ENCODE measurements around the gene CHST3.
"Not testable (repeated sequence)": the region's sequence is repeated elsewhere in the genome, so short reads cannot be mapped to it uniquely, and the experiment has no call there.

CHST3 gene

DNA sequence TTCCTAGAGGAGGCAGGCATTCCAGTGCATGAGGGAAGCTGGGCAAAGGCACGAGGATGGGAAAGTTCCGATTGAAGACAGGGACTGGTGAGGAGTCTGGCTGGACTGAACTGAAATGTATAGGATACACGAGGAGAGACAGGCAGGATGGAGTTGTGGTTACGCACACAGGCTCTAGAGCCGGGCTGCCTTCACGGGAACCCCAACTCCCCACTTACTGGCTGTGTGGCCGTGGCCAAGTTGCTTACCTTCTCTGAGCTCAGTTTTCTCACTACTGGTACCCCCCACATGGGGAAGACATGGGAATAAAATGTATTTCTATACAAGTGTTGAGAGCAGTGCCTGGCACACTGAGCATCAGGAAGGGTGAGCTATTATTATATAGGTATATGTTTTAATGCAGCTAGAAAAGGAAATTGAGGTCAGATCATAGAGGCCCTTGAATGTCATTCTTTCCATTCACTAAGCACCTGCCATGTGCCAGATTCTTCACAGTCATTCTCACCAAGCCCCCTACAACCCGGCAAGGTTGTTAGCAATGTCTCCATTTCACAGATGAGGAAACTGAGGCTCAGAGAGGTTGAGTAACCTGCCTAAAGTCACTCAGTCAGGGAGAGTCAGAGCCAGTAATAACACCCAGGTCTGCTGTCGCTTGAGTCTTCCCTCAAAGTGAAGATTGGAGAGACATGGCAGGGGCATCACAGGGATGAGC is 9.7 kb downstream of the CHST3 start:
- DNase-seq (ENCODE audit: low spot score): no peak

DNA sequence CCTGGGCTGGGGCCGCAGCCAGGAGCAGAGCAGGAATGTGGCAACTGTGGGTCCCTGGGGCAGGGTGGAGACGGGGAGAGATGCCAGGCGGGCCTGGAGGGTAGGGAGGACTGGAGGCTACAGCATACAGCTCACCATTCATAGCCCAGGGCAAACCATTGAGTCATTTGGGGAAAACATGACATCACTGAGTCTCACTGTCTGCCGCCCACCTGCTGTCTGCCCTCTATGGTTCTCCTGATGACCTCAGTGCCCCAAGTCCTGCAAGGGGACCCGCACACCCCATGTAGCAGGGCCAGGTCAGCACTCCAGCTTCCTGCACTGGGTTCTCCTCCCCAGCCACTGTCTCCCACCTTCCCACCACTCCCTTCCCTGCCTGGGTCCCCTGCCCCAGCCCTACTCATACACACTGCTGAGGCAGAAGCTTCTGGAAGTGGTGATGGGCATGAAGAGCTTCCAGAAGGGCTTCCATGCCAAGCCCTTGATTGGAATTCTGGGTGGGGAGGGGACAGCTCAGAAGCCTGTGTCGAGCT is 10.4 kb downstream of the CHST3 start:
- DNase-seq (ENCODE audit: low spot score): no peak

DNA sequence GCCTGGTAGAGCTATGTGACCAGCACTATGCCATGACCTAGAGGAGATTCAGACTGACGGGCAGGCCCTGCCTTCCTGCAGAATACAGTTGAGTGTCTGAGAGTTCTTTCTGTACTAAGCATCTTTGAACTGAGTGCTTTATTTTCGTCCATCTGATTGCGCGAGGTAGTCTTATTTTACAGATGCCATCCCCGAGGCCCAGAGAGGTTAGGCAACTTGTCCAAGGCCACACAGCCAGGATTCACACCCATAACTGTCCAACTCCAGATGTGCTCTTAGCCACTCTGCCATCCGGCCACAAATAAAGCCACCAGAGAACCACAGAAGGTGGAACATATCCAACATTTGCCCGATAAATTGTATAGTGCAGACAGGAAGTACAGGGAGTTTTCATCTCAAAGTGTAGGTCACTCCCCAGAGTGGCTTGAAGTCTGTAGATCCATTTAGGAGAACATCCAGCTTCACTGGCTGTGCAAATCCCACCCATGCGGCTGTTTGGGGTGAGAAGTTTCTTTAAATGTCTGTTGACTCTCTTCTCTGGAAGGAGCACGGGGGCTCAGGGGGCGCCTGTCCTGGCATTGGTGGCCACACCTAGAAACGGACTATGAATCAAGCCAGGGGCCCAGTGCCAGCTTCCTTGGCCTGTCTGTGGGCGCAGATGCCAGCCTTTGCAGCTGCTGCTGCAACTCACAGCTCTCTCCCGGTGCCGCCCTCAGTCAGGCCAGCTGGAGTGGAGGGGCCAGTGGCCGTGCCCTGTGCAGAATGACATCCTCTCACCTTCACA is 11.1 kb downstream of the CHST3 start:
- DNase-seq (ENCODE audit: low spot score): no peak

DNA sequence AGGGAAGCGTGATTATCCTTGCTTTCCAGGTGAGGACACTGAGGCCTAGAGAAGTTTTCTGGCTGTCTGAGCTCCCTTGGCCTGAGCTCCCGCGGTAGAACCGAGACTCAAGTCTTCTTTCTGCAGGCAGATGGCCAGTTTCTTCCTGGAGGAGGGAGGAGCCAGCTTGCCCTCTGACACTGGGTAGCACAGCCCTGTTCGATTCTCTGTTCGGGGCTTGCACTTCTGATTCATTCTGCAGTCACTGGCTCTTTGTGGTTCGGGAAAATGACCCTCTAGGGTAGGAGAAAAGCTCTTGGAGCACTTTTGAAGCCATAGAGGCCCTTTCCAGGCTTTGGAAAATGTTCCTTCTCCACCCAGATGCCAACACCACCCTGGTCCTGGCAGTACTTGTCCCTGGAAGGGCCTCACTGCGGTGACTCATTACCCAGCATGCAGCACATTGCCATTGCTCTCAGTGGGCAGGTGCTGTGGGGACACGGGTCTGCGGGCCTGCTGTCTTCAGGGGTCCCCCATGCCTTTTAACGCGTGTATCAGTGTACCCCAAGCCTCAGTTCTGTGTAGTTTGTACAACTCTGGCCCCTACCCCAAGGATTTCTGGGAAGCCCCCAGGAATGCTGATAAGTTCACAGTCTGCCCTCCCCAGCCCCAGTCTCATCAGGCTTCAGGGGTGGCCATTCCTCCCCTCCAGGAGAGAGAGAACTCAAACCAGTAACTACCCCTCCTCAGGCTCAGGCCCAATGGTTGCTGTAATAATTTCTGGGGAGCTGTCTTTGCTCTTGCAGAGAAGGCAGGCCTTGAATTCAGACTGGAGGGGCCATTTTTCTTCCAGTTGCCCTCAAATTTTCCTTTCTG is 11.9 kb downstream of the CHST3 start:
- no peak for DNase-seq (ENCODE audit: low spot score)

DNA sequence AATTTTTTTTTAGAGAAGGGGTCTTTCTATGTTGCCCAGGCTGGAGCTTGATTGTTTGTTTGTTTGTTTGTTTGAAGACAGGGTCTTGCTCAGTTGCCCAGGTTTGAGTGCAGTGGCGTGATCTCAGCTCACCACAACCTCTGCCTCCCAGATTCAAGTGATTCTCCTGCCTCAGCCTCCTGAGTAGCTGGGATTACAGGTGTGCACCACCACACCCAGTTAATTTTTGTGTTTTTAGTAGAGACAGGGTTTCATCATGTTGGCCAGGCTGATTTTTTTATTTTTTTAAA is 13.4 kb downstream of the CHST3 start:
- not testable (repeated sequence) for DNase-seq (ENCODE audit: low spot score)

DNA sequence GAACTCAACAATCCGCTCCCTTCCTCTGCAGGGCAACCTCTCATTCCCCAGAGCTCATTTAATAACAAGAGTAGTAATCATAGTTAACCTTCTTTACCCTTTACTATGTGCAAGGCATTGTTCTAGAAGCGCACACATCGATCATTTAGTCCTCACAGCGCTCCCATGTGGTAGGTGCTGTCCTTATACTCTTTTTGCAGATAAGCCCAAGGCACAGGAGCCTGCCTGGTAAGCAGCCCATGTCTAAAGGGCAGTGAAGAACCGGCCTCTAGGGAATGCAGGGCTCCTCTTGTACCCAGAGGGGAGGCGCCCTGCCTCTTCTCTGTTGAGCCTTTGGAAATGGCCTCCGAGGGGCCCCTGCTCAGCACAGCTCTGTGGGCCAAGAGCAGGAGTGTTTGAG is 14.3 kb downstream of the CHST3 start:
- no peak for DNase-seq (ENCODE audit: low spot score)

DNA sequence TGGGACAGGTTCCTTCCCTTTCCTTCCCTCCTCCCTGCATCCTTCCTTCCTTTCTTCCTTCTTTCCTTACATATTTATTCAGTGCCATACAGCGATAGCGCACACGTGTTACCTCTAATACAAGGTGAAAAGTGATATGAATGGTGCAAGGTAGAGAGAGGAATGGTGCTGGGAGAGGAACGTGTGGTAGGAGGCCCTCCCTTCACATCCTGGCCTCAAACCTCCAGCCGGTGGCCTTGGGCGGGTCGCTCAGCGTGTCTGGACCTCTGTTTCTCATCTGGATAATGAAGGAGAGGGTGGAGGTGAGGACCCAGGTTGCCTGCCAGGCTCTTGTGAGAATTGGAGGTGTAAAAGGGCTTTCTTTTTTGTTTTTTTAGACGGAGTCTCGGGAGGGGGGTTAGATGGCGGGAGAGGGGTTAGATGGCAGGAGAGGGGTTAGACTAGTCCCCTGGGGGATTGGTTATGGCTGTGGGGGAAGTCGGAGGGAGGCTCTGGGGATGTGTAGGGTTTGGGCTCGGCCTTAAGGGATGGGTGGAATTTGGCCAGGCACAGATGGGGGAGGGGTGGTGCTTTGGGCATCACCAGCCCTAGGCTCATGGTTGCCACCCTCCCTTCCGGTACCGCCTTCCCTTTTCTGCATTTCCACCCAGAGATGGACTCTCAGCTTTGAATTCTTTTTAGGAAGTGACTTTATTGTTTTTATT is 14.9 kb downstream of the CHST3 start:
- DNase-seq (ENCODE audit: low spot score): no peak

DNA sequence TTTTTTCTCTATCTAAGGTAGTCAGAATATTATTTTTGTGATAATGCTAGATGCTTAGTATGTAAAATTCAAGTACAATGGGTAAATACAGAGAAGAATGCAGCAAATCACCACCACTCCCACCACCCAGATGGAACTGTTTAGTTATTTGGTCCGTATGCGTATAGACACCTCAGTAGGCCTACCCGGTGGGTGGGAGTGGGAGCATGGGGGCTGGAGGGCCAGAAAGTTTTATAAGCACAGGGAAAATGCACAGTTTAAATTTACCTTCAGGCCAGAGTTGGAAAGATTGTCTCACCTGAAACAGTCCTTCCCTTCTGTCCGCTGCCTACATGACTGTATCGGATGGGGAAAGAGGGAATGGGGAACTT is 15.5 kb downstream of the CHST3 start:
- DNase-seq (ENCODE audit: low spot score): no peak

DNA sequence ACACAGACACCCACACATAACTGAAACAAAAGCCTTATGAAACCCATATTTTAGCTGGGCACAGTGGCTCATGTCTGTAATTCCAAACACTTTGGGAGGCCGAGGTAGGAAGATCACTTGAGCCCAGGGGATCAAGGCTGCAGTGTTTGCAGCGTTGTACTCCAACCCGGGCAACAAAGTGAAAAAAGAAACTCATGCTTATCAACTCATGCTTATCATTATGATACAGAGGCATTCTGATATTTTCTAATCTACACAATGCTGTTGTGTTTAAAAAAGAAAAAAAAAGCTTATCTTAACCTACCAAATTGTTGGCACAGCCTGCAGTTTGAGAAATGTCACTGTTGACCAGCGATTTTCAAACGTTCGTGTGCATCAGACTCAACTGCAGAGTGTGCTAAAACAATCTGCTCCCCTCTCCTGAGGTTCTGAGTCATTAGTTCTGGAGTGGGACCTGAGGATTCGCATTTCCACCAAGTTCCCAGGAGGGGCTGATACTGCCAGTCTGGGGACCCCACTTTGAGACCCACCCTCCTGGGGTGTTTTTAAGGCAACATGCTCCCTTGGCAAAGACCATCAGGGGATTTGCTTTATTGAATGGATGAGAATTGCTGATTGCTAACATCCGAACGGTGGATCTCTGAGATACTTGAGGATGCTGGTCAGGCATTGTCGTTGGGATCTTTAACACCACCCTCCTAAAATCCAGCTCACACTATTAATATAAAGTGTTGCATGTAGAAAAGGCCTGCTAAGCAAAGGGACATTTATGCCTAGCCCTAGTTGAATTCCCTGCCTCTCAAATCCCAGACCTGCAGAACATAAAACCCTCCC is 16.2 kb downstream of the CHST3 start:
- DNase-seq (ENCODE audit: low spot score): no peak

DNA sequence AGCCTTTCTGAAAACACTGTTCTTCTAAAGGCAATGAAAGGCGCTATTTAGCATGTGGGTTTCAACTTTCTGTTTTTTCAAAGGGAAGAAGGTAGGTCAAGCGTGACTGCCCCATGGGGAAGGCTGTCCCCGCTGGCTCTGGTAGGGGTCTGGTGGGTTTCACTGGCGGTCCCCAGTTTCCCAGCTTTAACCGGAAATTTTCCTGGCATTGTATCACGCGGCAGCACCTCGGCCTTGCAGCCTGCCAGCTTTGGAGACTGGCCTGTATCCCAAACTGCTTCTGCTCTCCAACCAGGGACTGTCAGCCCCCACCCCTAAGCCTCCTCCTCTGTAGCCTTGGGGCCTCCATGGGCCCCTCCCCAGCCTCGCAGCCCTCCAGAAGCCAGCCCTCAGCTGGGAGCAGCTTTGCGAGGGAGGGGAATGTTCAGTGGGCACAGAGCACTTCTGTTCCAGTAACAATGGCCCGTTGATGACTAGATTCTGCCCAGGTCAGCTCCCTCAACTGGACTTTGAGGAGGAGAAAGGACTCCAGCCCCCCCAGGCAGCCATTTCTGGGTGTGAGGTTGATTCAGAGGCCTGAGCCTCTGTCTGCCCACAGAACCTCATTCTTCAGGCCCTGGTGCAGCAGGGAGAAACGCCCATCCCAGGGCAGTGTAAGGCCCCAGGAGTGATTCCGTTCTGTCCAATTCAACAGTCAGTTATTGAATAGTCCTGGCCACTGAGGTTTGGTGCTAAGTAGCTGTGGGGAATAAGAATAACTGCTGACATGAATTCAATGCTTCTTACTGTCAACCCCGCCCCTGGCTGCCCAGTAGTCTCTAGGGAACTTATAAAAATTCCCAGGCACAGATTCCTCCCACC is 17.1 kb downstream of the CHST3 start:
- no peak for DNase-seq (ENCODE audit: low spot score)

DNA sequence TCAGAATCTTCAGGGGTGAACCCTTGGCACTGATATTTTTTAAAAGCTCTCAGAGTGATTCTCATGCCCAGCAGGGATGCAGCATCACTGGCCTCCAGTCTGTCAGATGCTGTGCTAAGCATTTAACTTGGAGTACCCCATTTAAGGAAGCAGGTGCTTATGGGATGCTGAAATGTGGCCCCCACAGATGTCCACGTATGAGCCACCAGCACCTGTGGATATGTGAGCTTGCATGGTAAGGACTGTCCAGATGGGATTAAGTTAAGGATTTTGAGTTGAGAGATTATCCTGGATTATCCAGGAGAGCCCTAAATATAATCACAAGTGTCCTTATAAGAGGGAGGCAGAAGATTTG is 17.7 kb downstream of the CHST3 start:
- DNase-seq (ENCODE audit: low spot score): no peak

DNA sequence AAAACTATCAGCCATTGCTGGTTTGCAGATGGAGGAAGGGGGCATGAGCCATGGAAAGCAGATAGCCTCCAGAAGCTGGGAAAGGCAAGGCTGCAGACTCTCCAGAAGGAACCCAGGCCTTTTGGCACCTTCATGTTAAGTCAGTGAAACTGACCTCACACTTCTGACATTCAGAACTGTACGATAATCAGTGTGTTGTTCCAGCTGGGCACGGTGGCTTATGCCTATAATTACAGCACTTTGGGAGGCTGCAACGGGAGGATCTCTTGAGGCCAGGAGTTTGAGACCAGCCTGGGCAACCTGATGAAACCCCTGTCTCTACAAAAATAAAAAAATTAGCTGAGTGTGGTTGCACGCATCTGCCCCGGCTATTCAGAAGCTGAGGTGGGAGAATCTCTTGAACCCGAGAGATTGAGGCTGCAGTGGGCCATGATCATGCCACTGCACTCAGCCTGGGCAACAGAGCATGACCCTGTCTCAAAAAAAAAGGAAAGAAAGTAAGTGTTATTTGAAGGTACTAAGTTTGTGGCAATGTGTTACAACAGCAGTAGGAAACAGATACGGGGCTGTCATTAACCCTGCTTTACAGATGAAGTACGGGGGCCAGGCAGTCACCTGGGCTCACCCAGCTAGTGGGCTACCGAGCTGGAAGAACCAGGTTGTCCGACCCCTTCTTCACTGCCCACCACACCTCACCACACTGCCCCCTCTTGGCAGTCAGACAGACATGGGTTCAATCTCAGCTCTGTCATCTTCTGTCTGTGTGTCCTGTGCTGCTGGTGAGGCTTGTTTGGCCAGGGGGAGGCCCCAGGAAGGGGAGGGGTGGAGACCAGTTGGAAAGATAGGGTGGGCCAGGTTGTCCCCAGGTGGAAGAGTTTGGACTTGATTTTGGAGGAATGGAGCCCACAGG is 18.3 kb downstream of the CHST3 start:
- no peak for DNase-seq (ENCODE audit: low spot score)

DNA sequence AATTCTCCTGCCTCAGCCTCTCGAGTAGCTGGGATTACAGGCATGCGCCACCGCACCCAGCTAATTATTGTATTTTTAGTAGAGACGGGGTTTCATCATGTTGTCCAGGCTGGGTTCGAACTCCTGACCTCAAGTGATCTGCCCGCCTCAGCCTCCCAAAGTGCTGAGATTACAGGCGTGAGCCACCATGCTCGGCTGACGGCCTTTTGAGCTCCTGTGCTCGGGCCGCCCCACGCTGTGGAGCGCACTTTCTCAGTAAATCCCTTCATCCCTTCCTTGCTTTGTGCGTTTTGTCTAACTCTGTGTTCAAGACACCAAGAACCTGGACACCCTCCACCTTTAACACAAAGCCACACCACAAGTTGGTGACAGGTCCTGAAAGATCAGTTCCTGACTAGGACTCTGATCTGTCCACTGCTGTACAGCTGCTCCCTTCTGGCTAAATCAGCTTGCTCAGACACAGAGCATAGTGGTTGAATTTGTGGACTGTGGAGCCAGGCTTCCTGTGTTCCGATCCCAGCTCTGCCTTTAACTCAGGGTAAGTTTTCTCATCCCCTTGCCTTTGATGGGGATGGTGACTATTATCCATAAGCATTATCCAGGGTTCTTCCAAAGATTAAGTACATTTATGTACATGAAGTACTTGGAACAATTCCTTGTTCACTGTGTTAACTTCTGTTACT is 20.1 kb downstream of the CHST3 start:
- DNase-seq (ENCODE audit: low spot score): no peak

DNA sequence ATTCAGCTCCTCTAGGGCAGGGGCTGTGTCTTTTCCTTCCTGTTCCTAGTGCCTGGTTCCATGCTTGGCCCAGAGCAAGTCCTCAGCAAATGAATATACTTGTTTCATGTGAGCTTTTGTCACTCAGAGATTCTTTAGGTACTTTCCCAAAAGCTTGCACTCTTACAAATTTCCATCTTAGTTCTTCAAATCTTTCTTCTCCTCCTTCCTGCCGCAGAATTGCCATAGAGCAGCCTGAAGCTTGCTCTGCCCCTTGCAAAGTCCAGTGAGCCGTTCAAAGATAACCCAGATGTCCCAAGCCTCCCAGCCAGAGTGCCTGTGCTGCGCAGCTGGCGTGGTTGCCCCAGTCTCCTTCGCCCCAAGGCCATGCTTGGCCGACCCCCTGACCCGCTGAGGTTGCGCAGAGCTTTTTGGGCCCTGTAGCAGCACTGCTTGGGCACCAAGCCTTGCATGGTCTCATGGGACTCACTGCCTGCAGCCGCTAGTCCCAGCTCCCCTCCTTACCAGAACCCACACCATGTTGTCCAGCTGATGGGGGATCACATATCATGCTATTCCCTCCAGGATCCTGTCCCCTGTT is 20.7 kb downstream of the CHST3 start:
- no peak for DNase-seq (ENCODE audit: low spot score)

DNA sequence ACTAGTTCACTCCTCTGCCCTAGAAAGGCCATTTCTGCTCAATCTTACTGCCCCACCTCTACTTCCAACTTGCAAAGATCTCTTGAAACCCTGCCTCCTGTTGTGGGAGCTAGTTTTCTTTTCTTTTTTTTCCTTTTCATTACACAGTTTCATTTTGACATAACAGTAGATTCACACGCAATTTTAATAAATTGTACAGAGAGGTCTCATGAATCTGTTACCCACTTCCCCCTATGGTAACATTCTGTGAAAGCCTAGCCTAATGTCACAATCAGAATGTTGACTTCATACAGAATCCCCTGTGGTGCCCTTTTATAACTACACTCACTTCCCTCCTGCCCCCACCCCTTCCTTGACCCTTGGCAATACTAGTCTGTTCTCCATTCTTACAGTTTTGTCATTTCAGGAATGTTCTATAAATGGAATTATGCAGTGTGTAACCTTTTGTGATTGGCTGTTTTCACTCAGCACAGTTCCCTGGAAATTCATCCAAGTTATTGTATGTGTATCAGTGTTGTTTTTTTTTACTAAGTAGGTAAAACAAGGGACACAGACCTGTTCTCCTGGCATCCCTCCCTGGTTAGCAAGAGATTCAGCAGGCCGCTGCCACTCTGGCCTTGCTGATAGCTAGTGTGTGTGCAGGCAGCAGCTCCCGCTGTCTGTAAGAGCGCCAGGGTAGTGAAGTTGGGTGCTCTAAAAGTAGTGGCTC is 21.5 kb downstream of the CHST3 start:
- DNase-seq (ENCODE audit: low spot score): no peak

DNA sequence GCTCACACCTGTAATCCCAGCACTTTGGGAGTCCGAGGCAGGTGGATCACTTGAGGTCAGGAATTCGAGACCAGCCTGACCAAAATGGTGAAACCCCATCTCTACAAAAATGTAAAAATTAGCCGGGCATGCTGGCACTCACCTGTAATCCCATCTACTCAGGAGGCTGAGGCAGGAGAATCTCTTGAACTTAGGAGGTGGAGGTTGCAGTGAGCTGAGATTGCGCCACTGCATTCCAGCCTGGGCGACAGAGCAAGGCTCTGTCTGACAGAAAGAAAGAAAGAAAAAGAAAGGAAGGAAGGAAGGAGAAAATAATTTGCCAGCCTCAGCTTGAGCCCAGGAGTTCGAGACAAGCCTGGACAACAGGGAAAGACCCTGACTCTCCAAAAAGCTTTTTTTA is 24.7 kb downstream of the CHST3 start:
- not testable (repeated sequence) for DNase-seq (ENCODE audit: low spot score)

DNA sequence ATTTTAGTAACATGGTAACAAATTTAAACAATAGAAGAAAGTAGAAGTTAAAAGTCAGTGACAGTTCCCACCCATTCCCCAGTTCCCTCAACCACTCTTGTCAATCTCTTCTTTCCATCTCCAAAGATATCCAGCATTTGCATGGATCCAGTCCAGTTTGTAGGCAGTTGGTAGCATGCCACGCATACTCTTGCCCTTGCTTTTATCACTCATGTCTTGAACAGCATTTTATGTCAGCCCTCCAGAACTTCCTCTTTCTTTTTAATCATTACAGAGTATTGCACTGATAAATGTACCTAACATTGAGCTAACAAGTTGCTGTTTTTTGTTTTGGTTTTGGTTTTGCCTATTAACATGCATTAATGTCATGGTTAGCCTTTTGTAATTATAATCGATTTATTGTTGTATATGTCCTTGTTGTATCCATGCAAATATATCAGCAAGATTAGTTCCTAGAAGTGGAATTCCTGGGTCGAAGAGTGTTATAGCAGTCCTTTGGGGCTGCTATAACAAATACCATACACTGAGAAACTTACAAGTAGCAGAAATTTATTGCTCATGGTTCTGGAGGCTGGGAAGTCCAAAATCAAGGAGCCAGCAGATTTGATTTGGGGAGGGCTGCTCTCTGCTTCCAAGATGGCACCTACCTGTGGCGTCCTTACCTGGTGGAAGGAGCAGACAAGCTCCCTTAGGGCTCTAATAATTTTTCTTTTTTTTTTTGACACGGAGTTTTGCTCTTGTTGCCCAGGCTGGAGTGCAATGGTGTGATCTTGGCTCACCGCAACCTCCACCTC is 25.7 kb downstream of the CHST3 start:
- no peak for DNase-seq (ENCODE audit: low spot score)
